Daoy (cell line): Measurements from ENCODE around the gene EFCAB10. TPM values are rescaled to one million over a fixed set of nuclear protein-coding genes. Genes with fewer than 3 reads are reported as not detected.
A peak's percentile ranks its signal among the peaks of the same experiment; 100 is the strongest.

Source experiments
- DNase-seq: peaks from one replicate; pipeline ENCODE4 v3.0.0-alpha.2; 2015; ENCODE audit warnings: low read depth
- total RNA-seq: library from RNA; depleted of rRNA; stranded (reverse); fragments of >200 nt; shearing (Covaris generic); gene quantifications from 2 replicates; pipeline ENCODE4 v1.2.3, GENCODE V29; 2014; rRNA removed

EFCAB10 gene, protein sequence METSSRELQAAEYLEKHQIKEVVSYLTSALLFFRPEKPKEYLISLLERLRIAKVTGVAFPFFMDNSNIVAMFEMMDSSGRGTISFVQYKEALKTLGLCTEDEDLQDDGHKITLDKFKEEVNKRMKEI
- 0.17 TPM in 1 of 2 replicates, not detected in the other for total RNA-seq

DNA sequence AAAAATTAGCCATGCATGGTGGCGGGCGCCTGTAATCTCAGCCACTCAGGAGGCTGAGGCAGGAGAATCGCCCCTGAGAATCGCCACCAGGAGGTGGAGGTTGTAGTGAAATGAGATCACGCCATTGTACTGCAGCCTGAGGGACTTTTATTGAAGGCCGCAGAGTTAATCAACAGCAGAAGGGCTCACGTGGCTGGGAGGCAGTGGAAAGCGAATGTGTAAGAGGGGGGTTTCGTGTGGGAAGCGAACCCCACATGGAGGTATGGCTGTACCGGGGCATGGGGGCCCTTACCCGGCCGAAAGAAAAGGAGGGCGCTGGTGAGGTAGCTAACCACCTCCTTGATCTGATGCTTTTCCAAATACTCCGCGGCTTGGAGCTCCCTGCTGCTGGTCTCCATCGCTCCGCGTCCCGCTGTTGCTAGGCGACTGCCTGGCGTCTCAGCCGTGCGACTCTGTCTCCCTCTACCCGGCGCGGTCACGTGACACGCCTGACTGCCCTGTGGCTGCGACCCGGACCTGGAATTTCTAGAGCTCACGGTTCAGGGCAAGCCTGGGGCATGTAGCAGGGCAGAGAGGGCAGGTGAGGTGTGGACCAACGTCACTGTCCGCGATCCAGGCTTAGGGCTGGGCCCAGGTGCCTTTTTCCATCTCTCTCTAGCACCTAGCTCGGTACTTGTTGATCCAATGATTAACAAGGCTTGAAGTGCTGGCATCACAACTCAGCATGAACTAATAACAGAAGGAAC lies at the start of gene EFCAB10:
Gene EFCAB10 (minus strand): TSS at position 428 of the 746 bp plus-strand sequence. CDS start 30 bp downstream, at position 398.
- peak; percentile 63 for DNase-seq

DNA sequence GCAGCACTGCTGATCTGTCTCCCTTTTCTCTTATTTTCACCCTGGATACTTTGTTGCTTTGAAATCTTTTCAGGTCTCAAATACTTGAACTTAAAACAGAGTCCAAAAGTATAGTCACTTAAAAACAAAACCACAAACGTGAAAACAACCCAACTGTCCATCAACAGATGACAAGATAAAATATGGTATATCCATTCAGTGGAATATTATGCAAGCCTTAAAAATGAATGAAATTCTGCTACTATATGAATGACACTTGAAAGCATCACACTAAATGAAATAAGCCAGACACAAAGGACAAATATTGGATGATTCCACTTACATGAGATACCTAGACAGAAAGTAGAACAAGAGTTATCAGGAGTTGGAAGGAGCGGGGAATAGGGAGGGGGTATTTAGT lies 44.7 kb upstream of the EFCAB10 start:
- DNase-seq: no peak

DNA sequence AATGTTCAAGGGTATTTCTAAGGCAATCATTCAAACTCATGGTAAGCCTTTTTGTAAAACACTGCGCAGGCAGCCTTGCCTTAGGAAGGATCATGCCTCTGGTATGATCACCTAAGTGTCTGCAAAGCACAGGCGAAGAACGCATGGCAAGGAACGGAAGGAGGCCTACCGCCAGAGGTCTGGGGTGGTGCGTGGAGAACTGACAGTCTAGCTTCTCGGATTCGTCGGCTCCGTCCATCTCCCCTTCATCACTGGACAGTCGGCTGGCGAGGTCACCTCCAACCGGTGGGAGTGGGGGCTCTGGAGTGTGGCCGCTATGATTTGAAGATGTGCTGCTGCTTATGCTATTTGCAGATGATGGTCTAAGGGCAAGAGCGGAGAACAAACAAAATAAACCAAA lies 42.6 kb upstream of the EFCAB10 start:
- no peak for DNase-seq

DNA sequence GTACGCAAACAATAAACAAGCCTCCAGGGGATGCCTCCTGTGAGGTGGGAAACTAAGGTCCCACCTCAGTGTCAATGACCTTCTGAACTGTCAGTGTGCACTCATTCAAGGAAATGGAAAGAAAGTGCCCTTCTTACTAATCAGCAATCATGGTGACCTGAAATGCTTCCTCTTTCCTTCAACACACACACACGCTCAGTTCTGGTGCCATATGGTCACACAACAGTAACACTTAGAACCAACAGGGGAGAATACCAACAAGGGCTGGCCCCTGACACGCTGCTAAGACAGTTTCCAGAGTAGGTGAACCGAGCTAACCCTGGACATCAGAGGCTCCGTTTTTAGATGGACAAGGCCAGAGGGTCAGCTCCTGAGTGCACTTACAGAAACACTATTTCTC lies 42.1 kb upstream of the EFCAB10 start:
- DNase-seq: no peak

DNA sequence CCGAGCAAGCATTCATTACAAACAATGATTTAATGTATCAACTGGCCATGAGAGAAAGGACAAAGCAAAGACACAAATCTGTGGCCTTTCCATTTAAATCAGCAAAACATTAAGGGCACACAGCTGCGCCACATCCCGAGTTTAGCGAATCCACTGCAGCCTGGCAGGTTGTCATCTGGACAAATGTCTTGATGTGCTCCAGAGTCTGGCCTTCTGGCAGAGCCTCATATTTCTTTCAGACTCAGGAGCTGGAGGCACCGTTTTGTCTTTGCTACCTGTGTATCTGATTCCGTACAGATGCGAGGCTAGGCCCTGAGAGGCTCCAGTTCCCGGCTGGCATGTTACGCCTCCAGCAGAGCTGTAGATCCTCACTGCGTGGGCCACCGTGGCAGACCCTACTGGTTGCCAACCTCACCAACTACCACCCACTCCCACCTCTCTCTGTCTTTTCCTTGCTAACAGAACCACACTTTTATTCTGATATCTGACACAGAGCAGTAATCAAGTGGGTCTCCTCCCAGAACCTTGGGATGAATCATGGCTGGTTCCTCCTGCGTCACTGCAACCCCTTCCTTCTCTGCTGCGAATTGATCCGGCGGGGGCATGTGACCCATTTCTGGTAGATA lies 40.9 kb upstream of the EFCAB10 start:
- DNase-seq: no peak

DNA sequence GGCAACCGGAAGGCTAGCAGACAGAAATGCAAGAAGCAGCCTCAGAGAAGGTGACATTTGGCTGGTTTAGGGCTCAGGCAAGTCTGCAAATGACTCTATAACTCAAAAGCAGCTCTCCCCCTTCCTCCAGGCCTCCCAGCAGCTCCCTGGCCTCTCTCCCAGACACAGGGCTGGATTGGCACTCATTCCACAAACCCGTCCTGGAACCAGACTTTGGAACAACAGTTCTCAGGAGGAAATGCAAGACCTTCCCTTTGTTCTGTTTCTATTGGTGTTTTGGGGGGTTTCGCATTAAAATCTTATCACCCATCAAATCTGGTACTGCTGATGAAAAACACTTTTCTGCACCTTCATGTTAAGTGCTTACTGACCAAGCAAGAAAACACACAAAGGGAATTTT lies 40.3 kb upstream of the EFCAB10 start:
- DNase-seq: no peak

DNA sequence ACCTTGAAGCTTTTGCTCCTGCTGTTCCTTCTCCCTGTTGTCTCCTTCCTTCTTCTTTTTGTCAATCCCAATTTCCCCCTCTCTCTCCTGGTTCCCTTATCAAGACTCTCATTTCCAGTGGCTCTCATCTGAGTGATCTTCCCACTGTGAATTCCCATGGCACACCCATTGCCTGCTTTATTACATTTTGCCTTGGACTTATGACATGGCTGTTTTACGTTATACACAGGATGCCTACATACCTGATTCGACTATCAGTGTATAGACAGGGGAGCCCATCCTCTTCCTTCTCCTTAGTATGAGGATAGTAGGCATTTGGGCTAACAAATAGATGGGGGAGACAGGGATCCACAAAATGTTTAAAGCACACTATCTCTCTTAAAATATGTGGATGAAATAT lies 39.9 kb upstream of the EFCAB10 start:
- no peak for DNase-seq

DNA sequence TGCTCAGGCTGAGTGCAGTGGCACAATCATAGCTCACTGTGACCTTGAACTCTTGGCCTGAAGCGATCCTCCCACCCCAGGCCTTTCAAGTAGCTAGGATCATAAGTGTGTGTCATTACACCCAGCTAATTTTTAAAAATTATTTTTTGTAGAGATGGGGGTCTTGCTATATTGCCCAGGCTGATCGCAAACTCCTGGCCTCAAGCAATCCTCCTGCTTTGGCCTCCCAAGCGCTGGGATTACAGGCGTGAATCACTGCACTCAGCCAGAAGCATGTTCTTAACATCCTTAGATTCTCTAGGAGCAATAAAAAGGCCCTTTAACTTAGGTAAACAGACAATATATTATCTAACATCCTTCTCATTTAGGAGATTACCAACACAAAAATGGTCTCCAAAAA lies 38.3 kb upstream of the EFCAB10 start:
- no peak for DNase-seq

DNA sequence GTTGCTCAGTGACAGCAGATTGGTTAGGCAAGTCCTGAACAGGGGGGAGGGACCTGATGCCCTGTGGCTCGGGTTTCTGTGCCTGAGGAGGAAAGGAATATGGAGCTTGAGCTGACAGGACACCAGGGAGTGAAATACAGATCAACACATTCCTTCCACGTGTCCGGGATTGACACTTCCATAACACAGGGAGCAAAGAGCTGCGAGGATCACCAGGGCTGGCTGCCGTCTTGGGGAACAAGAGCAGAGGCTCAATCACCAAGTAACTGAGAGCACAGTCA lies 36.7 kb upstream of the EFCAB10 start:
- no peak for DNase-seq

DNA sequence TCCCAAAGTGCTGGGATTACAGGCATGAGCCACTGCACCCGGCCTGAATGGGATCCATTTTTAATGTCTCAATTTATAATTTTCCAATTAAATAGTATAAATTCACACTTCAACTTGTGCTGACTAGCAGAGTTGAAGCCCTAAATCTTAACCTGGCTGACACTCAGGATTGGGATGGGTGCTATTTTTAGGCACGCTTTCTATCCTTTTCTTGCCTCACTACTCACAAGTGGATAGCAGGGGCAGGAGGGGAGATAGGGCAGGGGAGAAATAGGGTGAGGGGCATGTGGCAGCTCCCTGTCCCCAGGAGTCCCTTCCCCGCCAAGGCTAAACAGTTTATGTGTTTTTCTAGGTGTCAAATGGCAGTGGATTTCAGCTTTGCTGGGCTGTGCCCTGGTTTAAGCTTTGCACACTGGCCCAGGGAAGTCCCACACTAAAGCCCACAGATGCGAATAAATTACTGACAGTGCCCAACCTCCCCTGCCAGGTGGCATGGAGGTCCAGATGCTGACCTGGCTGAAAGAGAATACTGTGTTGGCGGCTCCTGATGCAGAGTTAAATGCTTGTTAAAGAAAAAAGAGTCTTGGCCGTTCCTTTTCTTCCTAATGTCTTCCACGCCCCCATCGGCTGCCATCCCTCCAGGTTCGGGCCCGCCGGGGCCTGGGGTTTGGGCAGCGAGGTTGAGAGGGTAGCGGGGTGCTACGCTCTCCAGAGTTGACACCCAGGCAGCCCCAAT lies 36.2 kb upstream of the EFCAB10 start:
- DNase-seq: no peak

DNA sequence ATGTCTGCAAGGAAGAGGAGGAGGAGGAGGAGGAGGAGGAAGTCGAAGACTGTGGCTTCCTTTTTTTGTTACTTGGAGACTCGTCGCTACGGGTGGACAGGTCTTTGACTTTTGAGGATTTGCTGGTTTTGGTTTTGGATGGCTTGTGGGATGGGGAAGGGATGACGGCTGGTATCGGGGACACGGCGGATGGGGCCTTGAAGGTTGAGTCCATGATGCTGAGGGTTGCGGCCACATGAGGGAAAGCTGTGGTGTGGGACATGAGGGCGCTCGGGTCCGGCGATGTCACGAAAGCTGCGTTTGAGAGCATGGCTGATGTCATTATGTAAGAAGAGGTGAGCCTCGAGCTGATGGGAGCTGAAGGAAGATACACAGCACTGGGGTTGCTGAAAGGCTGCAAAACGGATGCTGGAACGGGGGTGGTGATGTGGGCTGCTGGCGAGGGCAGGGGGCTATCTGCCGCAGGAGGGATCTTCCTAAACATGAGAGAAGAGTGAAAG lies 33.1 kb upstream of the EFCAB10 start:
- no peak for DNase-seq

DNA sequence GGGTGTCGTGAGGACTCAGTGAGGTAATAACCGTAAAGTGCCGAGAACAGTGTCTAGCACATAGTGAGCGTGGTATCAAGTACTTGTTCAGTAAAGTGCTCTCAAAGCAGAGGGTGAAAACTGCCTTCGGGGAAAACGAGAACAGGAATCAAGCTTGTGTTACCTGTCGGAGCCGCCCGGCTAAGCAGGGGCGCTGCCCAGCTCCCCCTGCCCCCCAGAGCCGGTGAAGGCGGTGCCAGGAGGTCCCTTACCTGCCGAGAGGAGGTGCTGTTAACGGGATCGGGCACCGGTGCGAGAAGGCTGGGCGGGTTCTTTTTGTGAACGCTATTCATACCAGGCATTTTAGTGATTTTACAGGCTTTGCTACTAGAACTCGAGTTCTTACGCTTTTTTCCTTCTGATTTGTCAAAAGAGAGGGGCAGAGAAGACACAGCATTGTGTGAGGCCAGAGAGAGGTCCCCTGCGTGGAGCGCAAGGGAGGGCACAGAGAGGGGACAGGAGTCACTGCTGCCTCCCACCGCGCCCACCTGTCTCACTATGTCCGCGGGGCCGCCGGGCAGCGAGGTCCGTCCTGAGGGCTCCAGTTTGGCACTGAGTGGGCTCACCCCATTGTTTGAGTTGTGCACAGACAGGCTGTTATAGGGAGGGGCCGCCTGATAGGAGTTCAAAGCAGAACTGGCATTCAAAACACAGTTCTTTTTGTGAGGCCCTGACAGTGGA lies 32.5 kb upstream of the EFCAB10 start:
- DNase-seq: no peak

DNA sequence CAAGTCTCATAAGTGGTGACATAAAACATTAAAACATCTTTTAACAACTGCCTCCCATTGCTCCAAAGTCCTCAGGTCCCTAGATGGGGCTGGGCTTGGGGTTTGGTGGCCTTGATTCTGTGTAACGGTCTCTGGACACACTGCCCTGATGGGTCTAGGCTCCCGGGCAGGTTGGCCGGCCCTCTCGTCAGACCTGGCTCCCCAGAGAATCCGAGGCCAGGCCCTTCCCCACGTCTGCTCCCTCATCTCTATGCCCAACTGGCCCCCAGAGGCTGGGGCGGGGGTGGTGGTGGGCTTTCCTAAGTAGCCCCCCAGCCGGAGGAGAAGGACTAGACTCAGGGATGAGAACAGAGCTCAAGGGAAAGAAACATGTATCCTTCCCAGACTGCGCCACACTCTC lies 31.5 kb upstream of the EFCAB10 start:
- DNase-seq: no peak

DNA sequence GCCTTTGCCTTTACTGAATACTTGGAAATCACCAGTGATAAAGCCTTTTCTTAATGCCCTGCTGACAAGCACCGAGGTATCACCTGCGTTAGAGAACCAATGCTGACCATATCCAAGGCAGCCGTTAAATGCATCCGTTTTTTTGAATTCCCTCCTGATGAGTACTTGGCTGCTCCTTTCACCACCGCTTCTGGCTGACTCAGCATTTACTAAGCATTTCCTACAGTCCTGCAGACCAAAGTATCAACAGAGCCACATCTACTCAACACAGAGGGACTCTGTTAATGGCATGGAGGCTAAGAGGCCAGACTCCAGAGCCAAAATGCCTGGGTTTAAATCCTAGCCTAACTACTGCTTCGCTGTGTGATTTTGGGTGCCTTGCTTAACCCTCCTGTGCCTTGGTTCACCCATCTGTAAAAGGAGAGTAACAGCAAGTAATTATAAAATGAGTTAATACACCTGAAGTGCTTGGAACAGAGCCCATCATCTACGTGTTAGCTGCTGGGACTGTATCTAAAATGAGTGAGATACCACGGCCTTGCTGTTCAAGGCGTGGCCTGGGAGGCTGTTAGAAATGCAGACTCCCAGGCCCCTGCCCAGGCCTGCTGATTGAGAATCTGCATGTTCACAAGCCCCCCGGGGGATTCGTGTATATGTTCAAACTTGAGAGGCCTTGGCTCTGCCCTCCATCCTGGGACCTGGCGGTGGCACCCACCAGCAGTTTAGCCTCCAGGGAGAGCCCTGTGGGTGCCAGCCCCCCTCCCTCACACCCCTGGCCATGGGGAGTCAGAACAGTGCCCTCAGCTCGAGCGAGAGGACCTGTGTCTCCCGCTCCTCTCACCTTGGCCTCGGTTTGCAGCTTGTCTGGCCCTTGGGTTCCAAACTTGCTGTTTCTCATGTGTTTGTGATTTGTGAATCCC lies 30.8 kb upstream of the EFCAB10 start:
- DNase-seq: peak; percentile 33

DNA sequence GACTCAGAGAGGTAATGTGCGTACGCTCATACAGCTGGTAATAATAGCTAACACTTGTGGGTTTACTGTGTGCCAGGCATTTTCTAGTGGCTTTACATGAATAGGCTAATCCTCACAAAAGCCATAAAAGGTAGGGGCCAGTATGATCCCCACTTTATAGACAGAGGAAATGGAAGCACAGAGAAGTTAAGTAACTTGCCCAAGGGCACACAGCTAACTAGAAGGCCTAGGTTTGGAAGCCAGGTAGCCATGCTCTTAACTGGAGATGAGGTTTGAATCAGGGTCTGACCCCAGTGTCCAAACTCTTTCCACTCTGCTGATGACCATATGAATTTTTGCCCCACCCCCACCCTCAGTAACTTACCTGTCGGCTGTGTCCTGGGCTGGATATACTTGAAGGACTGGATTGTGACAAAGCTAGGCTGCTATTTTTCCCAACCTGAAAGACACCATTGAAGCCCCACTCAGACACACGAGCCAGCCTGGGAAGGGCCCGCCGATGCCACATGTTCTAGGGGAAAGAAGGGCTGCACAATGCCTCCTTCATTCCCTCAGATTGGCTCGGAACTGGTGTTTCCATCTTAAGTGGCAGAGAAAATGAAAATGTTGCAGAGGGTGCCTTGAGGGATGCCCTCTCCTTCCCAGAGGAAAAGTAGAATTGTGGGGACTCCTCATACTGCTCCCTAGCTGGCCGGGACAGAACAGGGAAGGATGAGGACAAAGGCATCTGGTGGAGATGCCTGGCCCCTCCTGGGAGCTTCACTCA lies 29.1 kb upstream of the EFCAB10 start:
- no peak for DNase-seq

DNA sequence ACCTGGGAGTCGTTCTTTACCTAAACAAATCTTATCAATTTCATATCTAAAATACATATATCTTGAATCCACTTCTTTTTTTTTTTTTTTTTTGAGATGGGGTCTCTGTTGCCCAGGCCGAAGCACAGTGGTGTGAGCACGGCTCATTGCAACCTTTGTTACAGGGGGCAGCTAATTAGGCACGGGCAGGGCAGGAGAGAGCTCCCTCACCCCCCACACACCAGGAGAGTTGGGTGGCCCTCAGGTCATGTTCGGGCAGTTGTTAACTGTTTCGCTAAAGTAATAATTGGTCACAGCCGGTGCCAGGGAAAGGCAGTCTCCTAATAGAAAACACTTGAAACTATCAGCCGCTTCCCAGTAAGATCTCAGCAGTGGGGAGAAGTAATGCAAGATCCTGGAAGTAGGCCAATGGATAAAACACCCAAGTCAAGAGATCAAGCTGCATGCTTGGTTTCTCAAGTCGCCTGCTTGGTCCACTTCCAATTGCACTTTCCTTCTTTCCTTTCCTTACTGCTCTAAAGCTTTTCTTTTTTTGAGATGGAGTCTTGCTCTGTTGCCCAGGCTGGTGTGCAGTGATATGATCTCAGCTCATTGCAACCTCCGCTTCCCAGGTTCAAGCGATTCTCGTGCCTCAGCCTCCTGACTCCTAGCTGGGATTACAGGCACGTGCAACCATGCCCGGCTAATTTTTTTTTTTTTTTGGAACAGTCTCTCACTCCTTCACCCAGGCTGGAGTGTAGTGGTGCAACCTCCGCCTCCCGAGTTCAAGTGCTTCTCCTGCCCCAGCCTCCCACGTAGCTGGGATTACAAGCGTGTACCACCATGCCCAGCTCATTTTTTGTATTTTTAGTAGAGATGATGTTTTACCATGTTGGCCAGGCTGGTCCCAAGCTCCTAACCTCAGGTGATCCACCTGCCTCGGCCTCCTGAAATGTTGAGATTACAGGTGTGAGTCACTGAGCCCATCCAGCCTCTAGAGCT lies 21.3 kb upstream of the EFCAB10 start:
- no peak for DNase-seq

DNA sequence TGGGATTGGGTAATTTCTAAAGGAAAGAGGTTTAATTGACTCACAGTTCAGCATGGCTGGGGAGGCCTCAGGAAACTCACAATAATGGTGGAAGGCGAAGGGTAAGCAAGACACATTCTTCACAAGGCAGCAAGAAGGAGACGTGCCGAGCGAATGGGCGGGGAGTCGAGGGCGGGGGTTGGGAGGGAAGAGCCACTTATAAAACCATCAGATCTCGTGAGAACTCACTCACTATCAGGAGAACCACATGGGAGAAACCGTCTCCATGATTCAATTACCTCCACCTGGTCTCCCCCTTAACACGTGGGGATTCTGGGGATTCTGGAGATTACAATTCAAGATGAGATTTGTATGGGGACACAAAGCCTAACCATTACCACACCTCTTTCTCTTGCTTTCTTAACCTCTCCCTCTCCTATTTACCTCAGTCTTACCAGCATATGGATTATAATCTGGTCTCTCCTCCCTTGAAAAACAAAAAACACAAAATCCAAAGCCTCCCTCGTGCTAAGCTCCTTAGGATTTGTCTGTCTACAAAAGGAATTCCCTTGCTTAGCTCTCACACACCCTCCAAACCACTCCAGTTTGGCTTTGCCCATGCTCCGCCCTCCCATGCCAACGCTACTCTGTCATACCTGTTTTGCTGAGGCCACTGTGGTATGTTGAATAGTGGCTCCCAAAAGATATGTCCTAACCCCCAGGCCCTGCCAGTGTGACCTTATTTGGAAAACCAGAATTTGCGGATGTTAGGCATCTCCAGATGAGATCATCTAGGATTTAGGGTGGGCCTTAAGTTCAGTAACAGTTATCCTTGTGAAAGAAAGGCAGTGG lies 19.6 kb upstream of the EFCAB10 start:
- peak; percentile 49 for DNase-seq

DNA sequence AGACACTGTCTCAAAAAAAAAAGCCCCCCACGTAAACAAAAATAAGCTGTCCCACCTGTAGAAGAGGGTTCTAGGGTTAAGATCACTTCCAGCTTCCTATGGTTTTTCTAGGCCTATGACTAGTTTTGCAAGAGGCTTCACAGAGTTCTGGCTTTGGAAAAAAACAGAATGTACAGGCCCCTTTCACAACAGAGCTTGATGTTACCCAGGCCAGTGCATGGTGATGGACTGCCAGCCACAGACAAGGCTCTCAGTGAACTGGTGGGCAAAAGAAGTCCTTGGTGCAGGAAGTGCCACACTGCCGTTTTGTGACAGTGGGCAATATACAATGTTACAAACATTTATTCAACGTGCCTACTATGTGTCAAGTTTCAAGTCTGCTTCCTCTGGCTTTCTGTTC lies 18.3 kb upstream of the EFCAB10 start:
- no peak for DNase-seq
